BJ (cell line): ENCODE data around the gene PPP1R17. TPM values are rescaled to one million over a fixed set of nuclear protein-coding genes. Genes with fewer than 3 reads are reported as not detected.

Experiments used
- CTCF ChIA-PET: fragments of 350-600 bp; formaldehyde crosslinking; extraction: SDS; loops from one replicate; lab custom pipeline; 2021; ENCODE audit warnings: antibody characterized with exemption, inconsistent platforms; lab: Yijun Ruan, JAX
- POLR2A ChIA-PET: fragments of 300-600 bp; sonication (Branson Sonifier 250); formaldehyde crosslinking; extraction: SDS; loops from one replicate; lab custom pipeline; 2021; ENCODE audit warnings: antibody characterized with exemption; lab: Charles Lee
- DNase-seq: peaks from one replicate; pipeline ENCODE4 v3.0.0-alpha.2; 2011; ENCODE audit warnings: low read depth
- H3K27me3 ChIP-seq: 2 replicates; pipeline ENCODE4 v1.6.0; 2011; ENCODE audit warnings: low read length; ENCODE audit not compliant: control insufficient read depth, insufficient read depth
- H3K36me3 ChIP-seq: 2 replicates; pipeline ENCODE4 v1.5.1; 2011; ENCODE audit warnings: low read length; ENCODE audit not compliant: control insufficient read depth, insufficient read depth
- H3K4me3 ChIP-seq: 2 replicates; pipeline ENCODE4 v1.5.1; 2011; ENCODE audit warnings: low read depth, mild to moderate bottlenecking, control low read depth, low read length
- polyA plus RNA-seq: library from polyadenylated mRNA; depleted of rRNA; stranded (reverse); fragments of >200 nt; gene quantifications from 2 replicates; pipeline ENCODE4 v1.2.3, GENCODE V29; 2011
- TF ChIP-seq, protein P1 (sequence below): IDR thresholded peaks from 2 replicates; pipeline ENCODE4 v1.5.1; 2011; ENCODE audit warnings: low read depth, mild to moderate bottlenecking, control low read depth, inconsistent platforms, low read length, moderate library complexity; ENCODE audit not compliant: insufficient read depth

Gene PPP1R17
- polyA plus RNA-seq, 1 experiment: not detected

DNA sequence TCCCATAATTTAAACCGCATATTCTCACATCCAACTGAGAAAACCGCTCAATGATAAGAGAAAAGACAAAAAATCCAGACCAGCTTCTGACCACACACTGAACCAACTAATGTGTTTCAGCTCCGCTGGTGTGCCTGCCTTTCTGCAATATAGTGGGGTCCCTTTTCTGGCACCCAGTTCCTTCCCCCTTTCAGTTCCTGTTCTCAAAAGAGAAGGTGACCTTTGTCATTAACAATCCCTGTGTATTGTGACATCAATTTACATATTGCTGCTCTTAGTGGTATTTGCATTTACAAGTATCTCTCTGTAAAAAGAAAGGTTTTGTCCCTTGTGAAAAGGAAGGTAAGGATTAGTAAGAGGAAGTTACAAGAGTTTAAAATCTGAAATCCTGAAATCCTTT lies 1.4 kb downstream of the PPP1R17 start:
- POLR2A ChIA-PET: no interaction called here
- DNase-seq: no peak
- Histone ChIP-seq H3K36me3 (no peaks in the 10 kb centered on the region), H3K4me3 (no peak overlapping the region), H3K27me3 (no peaks in the 10 kb centered on the region)
- TF ChIP-seq, protein P1, sequence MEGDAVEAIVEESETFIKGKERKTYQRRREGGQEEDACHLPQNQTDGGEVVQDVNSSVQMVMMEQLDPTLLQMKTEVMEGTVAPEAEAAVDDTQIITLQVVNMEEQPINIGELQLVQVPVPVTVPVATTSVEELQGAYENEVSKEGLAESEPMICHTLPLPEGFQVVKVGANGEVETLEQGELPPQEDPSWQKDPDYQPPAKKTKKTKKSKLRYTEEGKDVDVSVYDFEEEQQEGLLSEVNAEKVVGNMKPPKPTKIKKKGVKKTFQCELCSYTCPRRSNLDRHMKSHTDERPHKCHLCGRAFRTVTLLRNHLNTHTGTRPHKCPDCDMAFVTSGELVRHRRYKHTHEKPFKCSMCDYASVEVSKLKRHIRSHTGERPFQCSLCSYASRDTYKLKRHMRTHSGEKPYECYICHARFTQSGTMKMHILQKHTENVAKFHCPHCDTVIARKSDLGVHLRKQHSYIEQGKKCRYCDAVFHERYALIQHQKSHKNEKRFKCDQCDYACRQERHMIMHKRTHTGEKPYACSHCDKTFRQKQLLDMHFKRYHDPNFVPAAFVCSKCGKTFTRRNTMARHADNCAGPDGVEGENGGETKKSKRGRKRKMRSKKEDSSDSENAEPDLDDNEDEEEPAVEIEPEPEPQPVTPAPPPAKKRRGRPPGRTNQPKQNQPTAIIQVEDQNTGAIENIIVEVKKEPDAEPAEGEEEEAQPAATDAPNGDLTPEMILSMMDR: no peak
- CTCF ChIA-PET: no interaction called here

DNA sequence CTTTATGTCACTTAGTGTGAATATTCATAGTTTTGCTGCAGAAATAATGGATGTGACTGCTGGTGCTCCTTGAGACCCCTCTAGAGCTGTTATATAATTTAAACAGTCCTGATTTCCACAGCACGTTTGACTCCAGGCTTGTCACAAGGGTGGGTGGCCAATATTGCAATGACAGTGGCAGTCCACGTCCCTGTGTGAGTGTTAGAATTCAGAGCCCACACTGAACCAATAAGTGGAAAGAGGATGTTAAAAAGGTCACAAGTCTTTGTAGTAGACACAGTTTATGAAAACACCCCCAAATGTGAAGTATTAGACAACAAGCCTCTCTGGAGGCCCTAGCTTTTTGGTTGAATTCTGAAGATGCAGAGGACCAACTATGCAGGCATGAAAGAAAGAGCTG lies 2.0 kb downstream of the PPP1R17 start:
- ChIA-PET CTCF (interaction anchor here (0.5 kb wide), 1 partner anchor 1455 kb away, joined by 3 read pairs; no protein-coding TSS in a partner anchor), POLR2A (no interaction called here)
- no peak for DNase-seq

GRCh38 chr7:31690935-31691334 lies 3.9 kb downstream of the PPP1R17 start:
- Histone ChIP-seq H3K36me3 (no peaks in the 10 kb centered on the region), H3K27me3 (no peaks in the 10 kb centered on the region), H3K4me3 (no peak overlapping the region)
- POLR2A ChIA-PET: no interaction called here
- TF ChIP-seq, protein P1: no peak
- CTCF ChIA-PET: interaction anchor here (1.5 to 1.6 kb wide), 2 partner anchors 13 to 248 kb away, joined by 3 read pairs; no protein-coding TSS in a partner anchor
- no peak for DNase-seq

More for the DNA sequence above, 2.0 kb downstream of the PPP1R17 start:
- H3K36me3 ChIP-seq: no peaks in the 10 kb centered on the region
- TF ChIP-seq, protein P1: no peak
- no peaks in the 10 kb centered on the region for H3K27me3 ChIP-seq
- H3K4me3 ChIP-seq: no peak overlapping the region

GRCh38 chr7:31692451-31692850 lies 5.4 kb downstream of the PPP1R17 start:
- H3K36me3 ChIP-seq: no peaks in the 10 kb centered on the region
- CTCF ChIA-PET: interaction anchor here (1.3 kb wide), 1 partner anchor 11 kb away, joined by 5 read pairs; no protein-coding TSS in a partner anchor

GRCh38 chr7:31692871-31693270 lies 5.9 kb downstream of the PPP1R17 start:
- ChIA-PET POLR2A (no interaction called here), CTCF (interaction anchor here (1.3 kb wide), 1 partner anchor 10 kb away, joined by 5 read pairs; no protein-coding TSS in a partner anchor)
- DNase-seq: no peak
- TF ChIP-seq, protein P1: no peak
- no peak overlapping the region for H3K4me3 ChIP-seq
- no peaks in the 10 kb centered on the region for H3K27me3 ChIP-seq
- H3K36me3 ChIP-seq: no peaks in the 10 kb centered on the region

More at GRCh38 chr7:31692451-31692850, 5.4 kb downstream of the PPP1R17 start:
- POLR2A ChIA-PET: no interaction called here
- Histone ChIP-seq H3K4me3 (no peak overlapping the region), H3K27me3 (no peaks in the 10 kb centered on the region)
- TF ChIP-seq, protein P1: no peak
- DNase-seq: no peak
